ENCODE measurements around the gene ZFAND5. TPM values are rescaled to one million over a fixed set of nuclear protein-coding genes. Genes with fewer than 3 reads are reported as not detected.

ZFAND5 gene
- total and polyA plus RNA-seq, 9 donors: 146 to 904 (median 208) TPM

GRCh38 chr9:72384710-72385485, 19.9 kb upstream of the ZFAND5 start:
- no peak for DNase-seq
- no peaks in the 10 kb centered on the region for H3K4me1 ChIP-seq (ENCODE audit: insufficient read depth)
- no peak for TF ChIP-seq EP300 (IDR thresholded peaks at IDR 0.05)
- no peak for TF ChIP-seq POLR2A (IDR thresholded peaks at IDR 0.05)
- TF ChIP-seq, protein P1, sequence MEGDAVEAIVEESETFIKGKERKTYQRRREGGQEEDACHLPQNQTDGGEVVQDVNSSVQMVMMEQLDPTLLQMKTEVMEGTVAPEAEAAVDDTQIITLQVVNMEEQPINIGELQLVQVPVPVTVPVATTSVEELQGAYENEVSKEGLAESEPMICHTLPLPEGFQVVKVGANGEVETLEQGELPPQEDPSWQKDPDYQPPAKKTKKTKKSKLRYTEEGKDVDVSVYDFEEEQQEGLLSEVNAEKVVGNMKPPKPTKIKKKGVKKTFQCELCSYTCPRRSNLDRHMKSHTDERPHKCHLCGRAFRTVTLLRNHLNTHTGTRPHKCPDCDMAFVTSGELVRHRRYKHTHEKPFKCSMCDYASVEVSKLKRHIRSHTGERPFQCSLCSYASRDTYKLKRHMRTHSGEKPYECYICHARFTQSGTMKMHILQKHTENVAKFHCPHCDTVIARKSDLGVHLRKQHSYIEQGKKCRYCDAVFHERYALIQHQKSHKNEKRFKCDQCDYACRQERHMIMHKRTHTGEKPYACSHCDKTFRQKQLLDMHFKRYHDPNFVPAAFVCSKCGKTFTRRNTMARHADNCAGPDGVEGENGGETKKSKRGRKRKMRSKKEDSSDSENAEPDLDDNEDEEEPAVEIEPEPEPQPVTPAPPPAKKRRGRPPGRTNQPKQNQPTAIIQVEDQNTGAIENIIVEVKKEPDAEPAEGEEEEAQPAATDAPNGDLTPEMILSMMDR (IDR thresholded peaks at IDR 0.05): no peak
- H3K36me3 ChIP-seq: no peaks in the 10 kb centered on the region
- intact Hi-C loops (cut with DNase I): no loop called here
- H3K4me3 ChIP-seq: no peak overlapping the region
- H3K27ac ChIP-seq: no peak overlapping the region
- H3K27me3 ChIP-seq: no peaks in the 10 kb centered on the region
- 29 to 43% (median 31%) methylated on average over 5 of the region's 5 CpGs for WGBS, 3 donors
- no peaks in the 10 kb centered on the region for H3K9me3 ChIP-seq

DNA sequence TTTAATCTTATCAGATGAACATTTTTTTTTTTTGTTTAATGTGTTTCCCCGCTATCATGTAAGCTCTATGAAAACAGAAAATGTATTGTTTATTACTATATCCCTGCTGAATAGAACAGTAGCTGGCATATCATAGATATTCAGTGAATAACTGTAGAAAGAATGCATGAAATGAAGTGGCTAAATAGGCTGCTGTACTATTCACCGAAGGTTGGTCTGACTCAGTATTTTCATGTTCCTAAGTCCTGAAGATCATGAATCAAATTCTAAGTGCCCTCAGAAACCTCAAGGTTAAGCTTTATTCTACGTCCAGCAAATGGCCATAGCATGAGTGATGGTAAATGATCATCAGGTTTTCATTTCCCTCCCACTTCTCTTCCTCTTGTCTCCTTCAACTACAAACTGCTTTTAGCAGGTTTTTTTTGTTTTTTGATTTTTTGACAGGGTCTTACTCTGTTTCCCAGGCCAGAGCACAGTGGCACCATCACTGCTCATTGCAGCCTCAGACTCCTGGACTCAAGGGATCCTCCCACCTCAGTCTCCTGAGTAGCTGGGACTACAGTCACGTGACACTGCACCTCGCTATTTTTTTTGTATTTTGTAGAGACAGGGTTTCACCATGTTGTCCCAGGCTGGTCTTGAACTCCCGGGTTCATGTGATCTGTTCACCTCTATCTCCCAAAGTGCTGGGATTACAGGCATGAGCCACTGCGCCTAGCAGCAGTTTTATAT, 19.1 kb upstream of the ZFAND5 start:
- WGBS, 3 donors: 54 to 56% (median 56%) methylated on average over 7 of the region's 7 CpGs
- DNase-seq: no peak
- no peak overlapping the region for H3K27ac ChIP-seq

GRCh38 chr9:72382405-72382804, 17.4 kb upstream of the ZFAND5 start:
- Histone ChIP-seq H3K9me3 (no peaks in the 10 kb centered on the region), H3K27me3 (no peaks in the 10 kb centered on the region), H3K4me1 (ENCODE audit: insufficient read depth) (no peaks in the 10 kb centered on the region), H3K36me3 (no peaks in the 10 kb centered on the region), H3K27ac (no peak overlapping the region), H3K4me3 (no peak overlapping the region)
- no peak for DNase-seq
- intact Hi-C loops (cut with DNase I): no loop called here
- 63 to 69% (median 67%) methylated on average over 4 of the region's 4 CpGs for WGBS, 3 donors
- TF ChIP-seq EP300 (IDR thresholded peaks at IDR 0.05) (no peak), POLR2A (IDR thresholded peaks at IDR 0.05) (no peak)
- TF ChIP-seq, protein P1 (IDR thresholded peaks at IDR 0.05): no peak

More for the DNA sequence above, 19.1 kb upstream of the ZFAND5 start:
- H3K4me1 ChIP-seq (ENCODE audit: insufficient read depth): no peaks in the 10 kb centered on the region
- no peak overlapping the region for H3K4me3 ChIP-seq
- no peak for TF ChIP-seq POLR2A (IDR thresholded peaks at IDR 0.05)
- TF ChIP-seq EP300 (IDR thresholded peaks at IDR 0.05): no peak
- TF ChIP-seq, protein P1 (IDR thresholded peaks at IDR 0.05): no peak
- H3K36me3 ChIP-seq: no peaks in the 10 kb centered on the region
- no peaks in the 10 kb centered on the region for H3K27me3 ChIP-seq
- no peaks in the 10 kb centered on the region for H3K9me3 ChIP-seq
- intact Hi-C loops (cut with DNase I): no loop called here

GRCh38 chr9:72377041-72377440, 12.0 kb upstream of the ZFAND5 start:
- Histone ChIP-seq H3K27ac (no peak overlapping the region), H3K4me1 (ENCODE audit: insufficient read depth) (no peaks in the 10 kb centered on the region), H3K9me3 (no peaks in the 10 kb centered on the region), H3K4me3 (no peak overlapping the region), H3K36me3 (no peaks in the 10 kb centered on the region), H3K27me3 (no peaks in the 10 kb centered on the region)
- intact Hi-C loops (cut with DNase I): no loop called here
- no peak for TF ChIP-seq POLR2A (IDR thresholded peaks at IDR 0.05)
- no peak for TF ChIP-seq EP300 (IDR thresholded peaks at IDR 0.05)
- TF ChIP-seq, protein P1 (IDR thresholded peaks at IDR 0.05): no peak
- DNase-seq: no peak
- 47 to 57% (median 50%) methylated on average over 4 of the region's 4 CpGs for WGBS, 3 donors
